ENCODE measurements around the gene TAF4B. TPM values are rescaled to one million over a fixed set of nuclear protein-coding genes. Genes with fewer than 3 reads are reported as not detected.

TAF4B gene
- total and polyA plus RNA-seq, 12 donors = 0.73 to 1.8 (median 1.5) TPM

- intact Hi-C loops (cut with DNase I) = no loop called here
- no peak overlapping the region for H3K27ac ChIP-seq
Observed at GRCh38 chr18:26417190-26417589, 190.9 kb downstream of the TAF4B start.

GRCh38 chr18:26418225-26418624 is 192.0 kb downstream of the TAF4B start:
- no peak for ATAC-seq

More at GRCh38 chr18:26417190-26417589, 190.9 kb downstream of the TAF4B start:
- no peaks in the 10 kb centered on the region for H3K36me3 ChIP-seq
- DNase-seq = no peak
- peaks cover 0 to 6% (median 0%) of the 10 kb centered on the region in 11 donors for H3K9me3 ChIP-seq
- H3K4me3 ChIP-seq = no peak overlapping the region
- WGBS, 2 donors = 95% methylated on average over 12 of the region's 12 CpGs
- H3K27me3 ChIP-seq = no peaks in the 10 kb centered on the region
- no peak for TF ChIP-seq CTCF (IDR thresholded peaks at IDR 0.05)
- ATAC-seq = no peak
- H3K4me1 ChIP-seq = no peaks in the 10 kb centered on the region

GRCh38 chr18:26419746-26420145 is 193.5 kb downstream of the TAF4B start:
- no peak for TF ChIP-seq CTCF (IDR thresholded peaks at IDR 0.05)
- ATAC-seq (no peak), DNase-seq (no peak)
- 68 to 71% methylated on average over 9 of the region's 9 CpGs for WGBS, 2 donors
- Histone ChIP-seq H3K4me3 (no peak overlapping the region), H3K4me1 (no peaks in the 10 kb centered on the region), H3K27me3 (no peaks in the 10 kb centered on the region), H3K27ac (no peak overlapping the region), H3K36me3 (no peaks in the 10 kb centered on the region), H3K9me3 (no peaks in the 10 kb centered on the region)
- intact Hi-C loops (cut with DNase I) = no loop called here

More at GRCh38 chr18:26418225-26418624, 192.0 kb downstream of the TAF4B start:
- intact Hi-C loops (cut with DNase I) = no loop called here
- TF ChIP-seq CTCF (IDR thresholded peaks at IDR 0.05) = no peak
- Histone ChIP-seq H3K36me3 (no peaks in the 10 kb centered on the region), H3K4me1 (no peaks in the 10 kb centered on the region), H3K27me3 (no peaks in the 10 kb centered on the region), H3K4me3 (no peak overlapping the region), H3K27ac (no peak overlapping the region), H3K9me3 (no peaks in the 10 kb centered on the region)
- 92 to 93% methylated on average over 4 of the region's 4 CpGs for WGBS, 2 donors
- no peak for DNase-seq

GRCh38 chr18:26421503-26421902 is 195.3 kb downstream of the TAF4B start:
- intact Hi-C loops (cut with DNase I) = no loop called here
- ATAC-seq = no peak
- 73 to 87% methylated on average over 6 of the region's 6 CpGs for WGBS, 2 donors

More at GRCh38 chr18:26421503-26421902, 195.3 kb downstream of the TAF4B start:
- no peaks in the 10 kb centered on the region for H3K27me3 ChIP-seq
- TF ChIP-seq CTCF (IDR thresholded peaks at IDR 0.05) = no peak
- no peak overlapping the region for H3K27ac ChIP-seq
- H3K4me3 ChIP-seq = no peak overlapping the region
- no peaks in the 10 kb centered on the region for H3K36me3 ChIP-seq
- no peaks in the 10 kb centered on the region for H3K4me1 ChIP-seq
- DNase-seq = no peak
- no peaks in the 10 kb centered on the region for H3K9me3 ChIP-seq

Measured in heart right ventricle (tissue), 16 donors.